DMS114 treated with DMSO at 0.1 percent for 48 hours (cell line): ENCODE measurements around the gene PTGES2.

ENCODE experiments used
- DNase-seq: peaks from one replicate; lab custom pipeline; 2025; ENCODE audit not compliant: unreplicated experiment; lab: John Stamatoyannopoulos, UW

PTGES2 gene

GRCh38 chr9:128106181-128106939, 21.2 kb downstream of the PTGES2 start:
- DNase-seq: no peak

- DNase-seq: no peak
These were observed 21.9 kb downstream of the PTGES2 start for GRCh38 chr9:128105538-128106175.

GRCh38 chr9:128104171-128104618, 23.3 kb downstream of the PTGES2 start:
- no peak for DNase-seq

GRCh38 chr9:128103589-128103962, 24.0 kb downstream of the PTGES2 start:
- DNase-seq: no peak

GRCh38 chr9:128102861-128103588, 24.5 kb downstream of the PTGES2 start:
- no peak for DNase-seq

GRCh38 chr9:128102196-128102595, 25.3 kb downstream of the PTGES2 start:
- no peak for DNase-seq

- no peak for DNase-seq
These were observed 25.8 kb downstream of the PTGES2 start for GRCh38 chr9:128101690-128102089.

- DNase-seq: no peak
These were observed 26.3 kb downstream of the PTGES2 start for GRCh38 chr9:128101231-128101661.

- DNase-seq: no peak
These were observed 26.9 kb downstream of the PTGES2 start for GRCh38 chr9:128100581-128100980.

GRCh38 chr9:128099932-128100491, 27.5 kb downstream of the PTGES2 start:
- DNase-seq: no peak

GRCh38 chr9:128099231-128099931, 28.1 kb downstream of the PTGES2 start:
- DNase-seq: no peak

- no peak for DNase-seq
These were observed 29.0 kb downstream of the PTGES2 start for GRCh38 chr9:128098297-128099230.

GRCh38 chr9:128097543-128098296, 29.8 kb downstream of the PTGES2 start:
- DNase-seq: no peak

- no peak for DNase-seq
These were observed 30.7 kb downstream of the PTGES2 start for GRCh38 chr9:128096616-128097536.

- no peak for DNase-seq
These were observed 32.5 kb downstream of the PTGES2 start for GRCh38 chr9:128094950-128095544.

GRCh38 chr9:128094166-128094949, 33.2 kb downstream of the PTGES2 start:
- no peak for DNase-seq

- DNase-seq: no peak
These were observed 34.5 kb downstream of the PTGES2 start for GRCh38 chr9:128093011-128093410.
